NK-92 (cell line): ENCODE measurements around the gene TRPT1.

ENCODE experiments used
- DNase-seq: peaks from one replicate; lab custom pipeline; 2025; ENCODE audit not compliant: unreplicated experiment; lab: John Stamatoyannopoulos, UW

Gene TRPT1

GRCh38 chr11:64225608-64226506 is at the start of gene TRPT1, which contains the start of gene NUDT22:
TSS of gene TRPT1 (minus strand) at chr11:64226186. CDS start at chr11:64225860, 326 bp downstream.
TSS of gene NUDT22 (plus strand) at chr11:64226274. CDS start at chr11:64226653, 379 bp downstream.
- DNase-seq: peak; percentile 47

DNA sequence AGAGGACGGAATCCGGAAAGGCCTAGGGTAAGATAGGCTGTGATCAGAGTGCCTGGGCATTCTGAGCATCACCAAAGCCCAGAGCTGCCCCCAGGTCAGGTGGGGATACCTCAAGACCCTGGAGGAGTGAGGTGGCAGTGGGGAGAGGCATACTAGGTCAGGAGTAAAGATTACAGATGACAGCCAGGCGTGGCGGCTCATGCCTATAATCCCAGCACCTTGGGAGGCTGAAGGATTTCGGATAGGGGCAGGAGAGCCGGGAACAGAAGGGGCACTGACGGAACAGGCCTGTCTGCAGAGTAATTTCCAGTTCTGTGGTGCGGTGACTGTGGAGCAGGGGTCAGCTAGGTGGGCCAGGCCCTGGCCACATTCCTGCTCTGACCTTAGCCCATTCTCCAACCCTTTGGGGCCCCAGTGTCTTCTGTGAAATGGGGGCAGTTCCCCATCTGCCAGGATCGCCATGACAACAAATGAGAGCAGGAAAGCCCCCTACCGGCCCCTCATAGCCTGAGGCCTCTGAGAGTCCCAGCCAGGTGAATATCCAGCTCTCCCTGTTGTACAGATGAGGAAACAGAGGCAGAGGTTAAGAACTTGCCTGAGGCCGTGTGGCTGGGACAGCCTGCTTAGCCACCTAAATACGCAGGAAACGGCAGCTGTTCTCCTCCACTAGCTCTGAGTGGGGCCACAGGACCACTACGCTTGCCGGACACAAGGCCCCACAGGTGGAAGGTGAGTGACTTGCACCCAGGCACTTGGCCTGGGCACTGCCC is 49.2 kb upstream of the TRPT1 start:
- no peak for DNase-seq

- DNase-seq: peak; percentile 81
These were observed 43.7 kb upstream of the TRPT1 start for GRCh38 chr11:64269540-64270220.

GRCh38 chr11:64268893-64269539 is 43.0 kb upstream of the TRPT1 start:
- DNase-seq: no peak

DNA sequence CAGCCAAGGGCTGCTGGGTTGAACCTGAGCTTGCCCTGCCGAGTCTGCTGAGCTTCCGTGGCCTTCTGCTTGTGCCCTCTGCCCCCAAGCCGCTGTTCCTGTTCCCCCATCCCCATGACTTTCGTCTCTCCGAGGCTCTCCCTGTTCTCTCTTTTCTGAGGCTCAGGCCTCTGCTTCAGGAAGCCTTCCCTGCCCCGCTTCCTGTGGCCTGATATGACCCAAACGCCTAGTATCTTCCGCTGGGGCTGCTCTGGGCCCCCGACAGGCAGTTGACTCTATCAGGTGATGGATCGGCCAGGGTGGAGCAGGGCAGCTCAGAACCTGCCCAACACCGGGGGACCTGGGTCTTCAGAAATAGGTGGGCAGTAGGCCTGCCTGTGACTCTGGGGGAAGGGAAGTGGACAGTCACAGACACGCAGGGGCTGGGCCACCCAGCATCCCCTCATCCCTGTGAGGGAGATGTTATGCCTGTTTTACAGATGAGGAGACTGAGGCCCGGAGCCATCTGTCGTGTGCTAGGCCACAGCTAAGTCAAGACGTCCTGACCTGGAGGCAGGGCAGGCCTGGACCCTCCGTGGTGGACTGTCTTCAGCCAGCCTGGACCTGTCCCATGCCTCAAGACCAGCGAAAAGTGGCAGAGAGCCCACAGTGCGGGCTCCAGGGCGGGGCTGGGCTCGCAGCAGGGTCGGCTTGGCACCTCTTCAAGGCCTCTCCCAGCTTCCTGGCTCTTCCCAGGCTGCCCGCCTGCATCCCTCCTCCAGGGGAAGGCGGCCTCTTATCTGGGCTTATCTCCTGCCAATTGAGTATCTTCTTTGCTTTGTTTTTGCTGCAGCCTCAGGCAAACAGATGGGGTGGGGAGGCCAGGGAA is 42.3 kb upstream of the TRPT1 start:
- no peak for DNase-seq

GRCh38 chr11:64267207-64267945 is 41.4 kb upstream of the TRPT1 start:
- no peak for DNase-seq

GRCh38 chr11:64266339-64266738 is 40.4 kb upstream of the TRPT1 start:
- DNase-seq: no peak

GRCh38 chr11:64265176-64266160 is 39.5 kb upstream of the TRPT1 start:
- no peak for DNase-seq

DNA sequence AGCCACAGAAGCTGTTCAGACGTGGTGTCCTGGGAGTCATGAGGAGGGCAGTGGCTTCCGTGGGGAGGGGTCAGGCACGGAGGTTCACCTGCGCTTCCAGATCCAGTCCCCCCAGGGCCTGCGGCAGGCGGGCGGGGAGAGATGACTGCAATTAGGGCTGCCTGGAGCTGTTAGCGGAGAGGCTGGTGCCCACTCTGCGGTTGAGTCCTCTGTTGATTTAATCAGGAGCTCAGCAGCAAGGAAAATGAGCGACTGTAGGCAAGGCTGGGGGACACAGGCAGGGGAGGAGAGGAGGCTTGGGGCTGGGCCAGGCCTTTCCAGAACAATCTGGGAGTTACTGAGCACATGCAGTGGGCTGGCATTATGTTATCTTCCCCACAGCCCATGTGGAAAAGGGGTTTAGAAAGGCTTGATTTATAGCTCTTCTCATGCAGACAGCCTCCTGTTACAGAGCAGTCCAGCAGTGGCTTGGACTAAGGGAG is 38.4 kb upstream of the TRPT1 start:
- no peak for DNase-seq

DNA sequence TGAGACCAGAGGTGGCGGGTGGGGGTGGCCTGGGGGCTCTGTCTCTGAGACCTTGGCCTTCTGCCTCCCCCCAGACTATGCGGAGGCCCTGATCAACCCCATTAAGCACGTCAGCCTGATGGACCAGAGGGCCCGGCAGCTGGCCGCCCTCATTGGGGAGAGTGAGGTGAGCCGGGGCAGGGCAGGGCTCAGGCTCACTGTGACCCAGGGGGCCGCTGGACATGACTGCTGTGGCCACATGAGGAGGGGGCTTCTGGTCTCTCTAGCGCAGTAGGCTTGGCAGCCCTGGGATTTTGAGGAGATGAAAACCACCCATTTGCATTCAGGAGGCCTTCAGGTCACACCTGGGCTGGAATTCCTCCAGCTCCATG is 37.9 kb upstream of the TRPT1 start:
- DNase-seq: no peak

- DNase-seq: no peak
These were observed 37.3 kb upstream of the TRPT1 start for GRCh38 chr11:64263021-64263946.

DNA sequence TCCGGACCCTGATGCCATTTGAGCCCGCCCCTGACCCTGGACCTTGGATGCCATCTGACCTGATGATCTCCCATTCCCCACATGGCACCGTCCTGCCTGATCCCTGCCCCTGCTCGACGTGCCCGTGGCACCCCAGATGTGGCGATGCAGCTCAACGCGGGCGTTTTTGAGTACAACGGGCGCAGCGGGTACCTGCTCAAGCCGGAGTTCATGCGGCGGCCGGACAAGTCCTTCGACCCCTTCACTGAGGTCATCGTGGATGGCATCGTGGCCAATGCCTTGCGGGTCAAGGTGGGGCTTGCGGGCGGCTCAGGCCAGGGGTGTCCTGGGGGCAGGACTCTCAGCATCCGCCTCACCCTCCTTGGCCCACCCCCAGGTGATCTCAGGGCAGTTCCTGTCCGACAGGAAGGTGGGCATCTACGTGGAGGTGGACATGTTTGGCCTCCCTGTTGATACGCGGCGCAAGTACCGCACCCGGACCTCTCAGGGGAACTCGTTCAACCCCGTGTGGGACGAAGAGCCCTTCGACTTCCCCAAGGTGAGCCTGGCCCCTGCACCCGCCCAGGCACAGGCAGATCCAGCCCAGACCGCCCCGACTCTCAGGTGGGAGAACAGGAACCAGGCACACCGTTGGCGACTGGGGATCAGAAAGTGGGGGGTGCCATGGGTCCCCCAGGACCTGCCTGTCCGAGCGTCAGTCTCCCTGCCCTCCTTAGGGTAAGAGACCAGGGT is 36.5 kb upstream of the TRPT1 start:
- DNase-seq: no peak

DNA sequence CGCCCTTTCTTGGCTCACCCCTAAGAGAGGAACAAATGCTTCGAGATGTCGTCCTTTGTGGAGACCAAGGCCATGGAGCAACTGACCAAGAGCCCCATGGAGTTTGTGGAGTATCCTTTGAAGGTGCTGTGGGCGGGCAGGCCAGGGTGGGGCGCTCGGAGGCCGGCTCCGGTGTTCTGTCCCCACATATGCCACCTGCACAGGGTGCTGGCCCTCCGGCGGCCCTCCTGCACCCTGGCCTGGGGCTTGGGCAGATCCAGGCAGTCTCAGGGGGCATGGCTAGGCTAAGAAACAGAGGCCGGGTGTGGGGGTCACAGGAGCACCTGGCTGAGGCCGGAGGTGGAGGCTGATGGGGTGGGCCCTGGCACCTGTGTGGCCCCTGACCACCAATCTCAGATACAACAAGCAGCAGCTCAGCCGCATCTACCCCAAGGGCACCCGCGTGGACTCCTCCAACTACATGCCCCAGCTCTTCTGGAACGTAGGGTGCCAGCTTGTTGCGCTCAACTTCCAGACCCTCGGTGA is 35.6 kb upstream of the TRPT1 start:
- no peak for DNase-seq

- no peak for DNase-seq
These were observed 34.2 kb upstream of the TRPT1 start for GRCh38 chr11:64260147-64260708.

DNA sequence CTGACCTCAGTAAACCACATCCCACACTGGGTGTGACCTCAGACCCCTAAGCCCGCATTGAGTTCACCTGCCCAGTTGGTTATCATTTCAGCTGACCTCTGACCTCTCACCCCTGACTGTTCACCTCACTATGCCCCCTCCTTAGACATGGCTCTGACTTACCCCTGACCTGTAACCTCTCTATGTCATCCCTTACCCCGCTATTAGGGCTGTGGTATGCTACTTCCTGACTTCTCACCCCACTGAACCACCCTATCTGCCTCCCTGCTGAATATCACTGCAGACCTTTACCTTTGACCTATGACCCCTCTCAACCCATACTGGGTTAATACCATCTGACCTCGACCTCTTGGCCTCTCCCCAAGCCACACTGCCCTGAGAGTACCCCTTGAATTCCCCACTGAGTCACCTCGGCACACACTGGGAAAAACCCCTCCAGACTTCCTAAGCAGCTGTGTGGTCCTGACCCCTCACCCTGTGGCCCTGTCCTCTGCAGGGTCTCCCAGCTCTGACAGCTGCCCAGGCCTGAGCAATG is 33.6 kb upstream of the TRPT1 start:
- DNase-seq: no peak
